ENCODE data around the gene SUMO1.

DNA sequence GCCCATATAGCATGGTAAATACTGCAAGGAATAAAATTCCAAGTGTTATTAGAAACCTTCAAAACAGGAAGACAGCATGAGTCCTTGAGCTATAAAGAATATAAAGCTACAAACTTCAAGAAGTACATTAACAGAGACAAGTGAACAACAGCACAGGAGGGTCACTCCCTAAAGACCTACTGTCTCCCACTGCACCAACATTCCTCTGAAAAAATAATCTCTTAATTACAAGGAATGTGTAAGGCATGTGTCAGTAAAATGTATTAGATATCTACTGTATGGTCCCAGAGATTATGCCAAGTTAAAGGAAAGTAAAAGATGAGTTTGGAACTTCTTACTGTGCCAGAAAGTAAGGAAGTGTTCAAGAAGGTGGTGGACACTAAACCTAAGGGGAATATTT lies 29.9 kb downstream of the SUMO1 start:
- TF ChIP-seq, protein P1, sequence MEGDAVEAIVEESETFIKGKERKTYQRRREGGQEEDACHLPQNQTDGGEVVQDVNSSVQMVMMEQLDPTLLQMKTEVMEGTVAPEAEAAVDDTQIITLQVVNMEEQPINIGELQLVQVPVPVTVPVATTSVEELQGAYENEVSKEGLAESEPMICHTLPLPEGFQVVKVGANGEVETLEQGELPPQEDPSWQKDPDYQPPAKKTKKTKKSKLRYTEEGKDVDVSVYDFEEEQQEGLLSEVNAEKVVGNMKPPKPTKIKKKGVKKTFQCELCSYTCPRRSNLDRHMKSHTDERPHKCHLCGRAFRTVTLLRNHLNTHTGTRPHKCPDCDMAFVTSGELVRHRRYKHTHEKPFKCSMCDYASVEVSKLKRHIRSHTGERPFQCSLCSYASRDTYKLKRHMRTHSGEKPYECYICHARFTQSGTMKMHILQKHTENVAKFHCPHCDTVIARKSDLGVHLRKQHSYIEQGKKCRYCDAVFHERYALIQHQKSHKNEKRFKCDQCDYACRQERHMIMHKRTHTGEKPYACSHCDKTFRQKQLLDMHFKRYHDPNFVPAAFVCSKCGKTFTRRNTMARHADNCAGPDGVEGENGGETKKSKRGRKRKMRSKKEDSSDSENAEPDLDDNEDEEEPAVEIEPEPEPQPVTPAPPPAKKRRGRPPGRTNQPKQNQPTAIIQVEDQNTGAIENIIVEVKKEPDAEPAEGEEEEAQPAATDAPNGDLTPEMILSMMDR (IDR thresholded peaks at IDR 0.05), result no peak
- TF ChIP-seq POLR2A (IDR thresholded peaks at IDR 0.05) (no peak), POLR2AphosphoS5 (IDR thresholded peaks at IDR 0.05) (no peak)
